HG02938 (cell line): Measurements from ENCODE around the gene SLC25A21.
"Not testable (repeated sequence)": the region's sequence is repeated elsewhere in the genome, so short reads cannot be mapped to it uniquely, and the experiment has no call there.

ENCODE experiments used
- ATAC-seq: cut with Tn5 transposase; IDR thresholded peaks from one replicate; pipeline ENCODE4 v1.9.1; 2021; ENCODE audit warnings: mild to moderate bottlenecking, moderate library complexity; ENCODE audit not compliant: unreplicated experiment

SLC25A21 gene

GRCh38 chr14:36726128-36726527, 446.3 kb downstream of the SLC25A21 start:
- no peak for ATAC-seq

GRCh38 chr14:36724162-36724561, 448.2 kb downstream of the SLC25A21 start:
- ATAC-seq, result no peak

GRCh38 chr14:36723530-36723929, 448.9 kb downstream of the SLC25A21 start:
- no peak for ATAC-seq

GRCh38 chr14:36721877-36722276, 450.5 kb downstream of the SLC25A21 start:
- no peak for ATAC-seq

- ATAC-seq, result no peak
Observed at GRCh38 chr14:36720657-36721056, 451.7 kb downstream of the SLC25A21 start.

- no peak for ATAC-seq
Observed at GRCh38 chr14:36719823-36720222, 452.6 kb downstream of the SLC25A21 start.

- no peak for ATAC-seq
Observed at GRCh38 chr14:36718216-36718615, 454.2 kb downstream of the SLC25A21 start.

GRCh38 chr14:36717363-36717762, 455.0 kb downstream of the SLC25A21 start:
- no peak for ATAC-seq

- ATAC-seq, result no peak
Observed at GRCh38 chr14:36716614-36717184, 455.7 kb downstream of the SLC25A21 start.

GRCh38 chr14:36713960-36714703, 458.3 kb downstream of the SLC25A21 start:
- ATAC-seq, result no peak

- ATAC-seq, result no peak
Observed at GRCh38 chr14:36707570-36707969, 464.8 kb downstream of the SLC25A21 start.

GRCh38 chr14:36702474-36702873, 469.9 kb downstream of the SLC25A21 start:
- ATAC-seq, result no peak

GRCh38 chr14:36701132-36701531, 471.3 kb downstream of the SLC25A21 start:
- ATAC-seq, result no peak

- ATAC-seq, result no peak
Observed at GRCh38 chr14:36700651-36701050, 471.8 kb downstream of the SLC25A21 start.

- ATAC-seq, result not testable (repeated sequence)
Observed at GRCh38 chr14:36699420-36699819, 473.0 kb downstream of the SLC25A21 start.

- no peak for ATAC-seq
Observed at GRCh38 chr14:36690311-36691040, 481.9 kb downstream of the SLC25A21 start.

- no peak for ATAC-seq
Observed at GRCh38 chr14:36684946-36685345, 487.5 kb downstream of the SLC25A21 start.

- no peak for ATAC-seq
Observed at GRCh38 chr14:36683083-36683724, 489.2 kb downstream of the SLC25A21 start.

- no peak for ATAC-seq
Observed at GRCh38 chr14:36682338-36682737, 490.1 kb downstream of the SLC25A21 start.

- no peak for ATAC-seq
Observed at GRCh38 chr14:36676236-36676635, 496.2 kb downstream of the SLC25A21 start.

- no peak for ATAC-seq
Observed at GRCh38 chr14:36675581-36675980, 496.8 kb downstream of the SLC25A21 start.
